NCI-H510A (cell line): Measurements from ENCODE around the gene LYPLAL1.

Experiments used
- DNase-seq: peaks from one replicate; lab custom pipeline; 2025; lab: John Stamatoyannopoulos, UW

Gene LYPLAL1

GRCh38 chr1:219173758-219174459 is at the start of gene LYPLAL1:
Gene LYPLAL1 (plus strand): TSS chr1:219173878. CDS start chr1:219173891, 13 bp downstream.
- peak; percentile 78 for DNase-seq

DNA sequence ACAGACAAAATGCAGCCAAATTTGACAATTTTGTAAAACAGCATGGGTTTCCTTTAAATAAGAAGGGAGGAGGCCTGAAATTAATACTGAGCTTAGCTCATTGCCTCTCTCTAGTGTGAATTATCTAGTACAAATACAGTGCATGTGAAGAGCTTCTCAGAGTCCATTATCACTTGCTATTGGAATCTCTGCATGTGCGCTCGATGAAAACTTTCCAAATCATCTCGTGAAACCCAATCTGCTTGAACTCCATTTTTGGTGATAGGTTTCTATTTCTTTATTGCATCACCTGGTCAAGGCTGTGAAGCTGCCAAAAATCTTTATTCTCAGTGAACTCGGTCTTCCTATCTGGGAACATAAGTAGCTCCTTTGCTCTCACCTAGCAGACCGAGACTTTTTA is 49.5 kb upstream of the LYPLAL1 start:
- no peak for DNase-seq

DNA sequence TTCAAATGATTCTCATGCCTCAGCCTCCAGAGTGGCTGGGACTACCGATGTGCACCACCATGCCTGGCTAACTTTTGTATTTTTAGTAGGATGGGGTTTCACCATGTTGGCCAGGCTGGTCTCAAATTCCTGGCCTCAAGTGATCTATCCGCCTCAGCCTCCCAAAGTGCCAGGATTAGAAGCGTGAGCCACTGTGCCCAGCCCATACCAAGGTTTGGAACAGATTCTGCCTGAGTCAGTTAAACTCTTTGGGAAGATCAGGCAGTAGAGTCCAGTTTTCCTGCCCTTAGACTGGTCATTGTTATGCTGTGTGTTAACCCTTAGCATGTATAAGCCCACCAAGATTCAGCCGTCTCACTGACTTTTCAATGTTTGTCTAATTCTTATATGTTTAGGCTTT is 48.3 kb upstream of the LYPLAL1 start:
- no peak for DNase-seq

GRCh38 chr1:219126377-219126776 is 47.3 kb upstream of the LYPLAL1 start:
- DNase-seq, result no peak

DNA sequence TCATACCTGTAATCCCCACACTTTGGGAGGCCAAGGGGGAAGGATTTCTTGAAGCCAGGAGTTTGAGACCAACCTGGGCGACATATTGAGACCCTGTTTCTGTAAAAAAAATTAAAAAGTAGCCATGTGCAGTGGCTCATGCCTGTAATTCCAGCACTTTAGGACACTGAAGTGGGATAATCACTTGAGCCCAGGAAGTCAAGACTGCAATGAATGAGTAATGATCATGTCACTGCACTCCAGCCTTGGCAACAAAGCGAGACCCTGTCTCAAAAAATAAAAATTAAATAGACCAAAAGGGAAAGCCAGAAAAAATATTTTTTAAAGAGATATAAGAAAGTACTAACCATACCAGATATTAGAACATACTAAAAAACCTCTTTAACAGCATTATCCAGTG is 44.7 kb upstream of the LYPLAL1 start:
- no peak for DNase-seq

- DNase-seq, result no peak
Measured at GRCh38 chr1:219130366-219130935, 43.2 kb upstream of the LYPLAL1 start.

DNA sequence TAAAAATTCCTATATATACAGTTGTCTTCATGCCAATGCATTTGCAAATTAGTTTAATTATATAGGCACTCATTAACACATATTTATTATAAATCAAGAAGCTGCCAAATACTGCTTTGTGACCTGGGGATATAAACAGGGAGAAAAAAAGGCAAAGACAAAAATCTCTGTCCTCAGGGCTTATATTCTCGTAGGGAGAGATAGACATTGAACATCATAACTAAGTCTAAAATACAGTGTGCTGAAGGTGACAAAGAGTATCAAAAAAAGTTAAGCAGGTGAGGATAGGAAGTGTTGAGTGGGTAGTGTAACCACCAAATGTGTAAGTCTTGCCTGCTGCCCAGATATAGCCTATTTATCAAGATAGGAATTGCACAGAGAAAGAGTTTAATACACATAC is 40.7 kb upstream of the LYPLAL1 start:
- no peak for DNase-seq

DNA sequence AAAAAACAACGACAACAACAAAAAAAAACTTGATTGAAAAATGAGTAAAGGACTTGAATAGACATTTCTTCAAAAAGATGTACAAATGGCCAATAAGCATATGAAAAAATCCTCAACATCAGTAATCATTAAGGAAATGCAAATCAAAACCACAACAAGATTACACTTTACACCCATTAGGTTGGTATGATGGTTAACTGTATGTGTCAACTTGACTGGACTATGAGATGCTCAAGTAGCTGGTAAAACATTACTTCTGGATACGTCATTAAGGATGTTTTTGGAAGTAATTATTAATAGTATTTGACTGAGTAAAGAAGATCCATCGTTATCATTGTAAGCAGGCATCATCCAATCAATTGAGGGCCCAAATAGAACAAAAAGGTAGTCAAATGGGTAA is 34.9 kb upstream of the LYPLAL1 start:
- DNase-seq, result no peak

- DNase-seq, result no peak
Measured at GRCh38 chr1:219140303-219140877, 33.3 kb upstream of the LYPLAL1 start.

DNA sequence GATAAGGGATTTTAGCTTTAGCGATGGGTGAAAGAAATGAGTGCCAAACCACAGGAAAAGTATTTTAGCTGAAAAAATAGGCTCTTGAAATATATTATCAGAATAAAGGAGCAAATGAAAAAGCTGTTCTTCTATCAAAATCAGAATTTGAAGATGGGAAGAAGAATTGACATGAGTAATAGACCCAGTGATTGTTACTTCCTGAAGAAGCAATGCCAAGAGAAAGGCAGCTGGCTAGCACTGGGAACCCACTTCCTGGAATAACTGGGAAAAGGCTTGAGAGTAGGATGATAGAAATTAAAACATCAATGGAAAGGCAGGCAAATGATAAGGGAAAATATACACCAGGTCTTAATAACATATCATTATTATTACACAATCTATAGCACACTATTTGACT is 29.9 kb upstream of the LYPLAL1 start:
- DNase-seq, result no peak

GRCh38 chr1:219144658-219145315 is 28.9 kb upstream of the LYPLAL1 start:
- DNase-seq, result no peak

DNA sequence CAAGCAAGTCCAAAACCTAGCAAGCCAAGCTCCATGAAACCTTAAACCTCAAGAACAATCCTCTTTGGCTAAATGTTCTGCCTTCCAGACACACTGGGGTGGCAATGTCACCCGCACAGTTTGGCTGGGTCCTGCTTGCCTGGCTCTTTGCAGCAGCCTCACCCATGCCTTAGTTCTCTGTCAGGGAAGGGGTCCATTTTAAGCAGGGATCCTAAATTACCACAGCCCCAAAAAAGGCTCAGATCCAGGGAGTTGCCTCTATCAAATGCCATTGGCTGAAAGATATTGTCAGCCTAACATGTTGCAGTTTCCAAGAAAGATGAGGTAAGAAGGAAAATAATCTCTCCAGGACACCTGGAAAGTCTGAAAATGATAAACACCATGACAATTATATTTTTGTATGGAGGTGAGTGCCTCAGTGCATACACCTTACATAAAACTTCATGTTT is 26.1 kb upstream of the LYPLAL1 start:
- no peak for DNase-seq

DNA sequence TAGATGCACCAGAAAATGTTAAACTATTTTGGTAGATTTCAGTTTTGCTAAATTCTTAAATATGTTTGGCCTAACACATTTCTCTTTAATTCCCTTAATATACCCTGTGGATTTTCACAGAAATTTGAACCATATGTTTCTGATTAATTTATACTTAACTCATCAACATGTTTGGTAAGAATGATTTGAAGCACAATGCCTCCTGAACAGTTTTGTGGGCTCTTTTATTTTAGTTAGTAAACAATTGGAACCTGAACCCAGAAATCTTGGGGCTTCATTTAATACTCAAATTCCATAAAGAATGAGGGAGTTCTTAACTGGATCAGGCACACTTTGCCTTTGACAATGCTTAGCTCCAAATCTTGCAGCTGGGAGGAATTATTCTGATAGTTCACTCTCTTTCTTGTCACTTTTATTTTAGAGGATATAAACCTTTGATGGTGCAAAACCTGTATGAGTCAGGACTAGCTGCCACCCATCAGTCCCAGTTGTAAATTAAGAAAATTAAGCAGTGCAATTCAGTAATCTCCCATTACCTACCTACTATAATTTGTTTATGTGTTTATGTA is 24.6 kb upstream of the LYPLAL1 start:
- DNase-seq, result no peak

DNA sequence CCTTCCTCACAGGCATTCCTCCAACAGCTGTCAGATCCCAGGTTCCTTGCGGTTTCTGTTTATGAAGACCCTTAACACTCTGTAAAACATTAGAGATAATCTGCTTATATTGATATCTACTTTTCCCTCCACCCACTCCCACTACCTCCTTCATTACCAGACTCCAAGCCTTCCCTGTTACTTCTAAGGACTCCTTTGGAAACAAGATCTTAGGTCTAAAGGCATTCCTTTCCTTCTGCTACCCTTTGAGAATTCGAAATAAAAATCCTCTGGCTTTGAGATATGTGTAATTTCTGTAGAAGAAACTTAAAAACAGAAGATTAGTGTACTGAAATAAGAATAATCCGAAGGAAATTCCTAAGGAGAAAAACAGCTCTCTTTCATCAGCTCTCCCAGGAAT is 23.7 kb upstream of the LYPLAL1 start:
- no peak for DNase-seq

- DNase-seq, result no peak
Measured at GRCh38 chr1:219150913-219151312, 22.8 kb upstream of the LYPLAL1 start.

- DNase-seq, result no peak
Measured at GRCh38 chr1:219151467-219151866, 22.2 kb upstream of the LYPLAL1 start.

GRCh38 chr1:219152751-219153150 is 20.9 kb upstream of the LYPLAL1 start:
- DNase-seq, result no peak

GRCh38 chr1:219153723-219154122 is 20.0 kb upstream of the LYPLAL1 start:
- no peak for DNase-seq

GRCh38 chr1:219155135-219155534 is 18.5 kb upstream of the LYPLAL1 start:
- no peak for DNase-seq

DNA sequence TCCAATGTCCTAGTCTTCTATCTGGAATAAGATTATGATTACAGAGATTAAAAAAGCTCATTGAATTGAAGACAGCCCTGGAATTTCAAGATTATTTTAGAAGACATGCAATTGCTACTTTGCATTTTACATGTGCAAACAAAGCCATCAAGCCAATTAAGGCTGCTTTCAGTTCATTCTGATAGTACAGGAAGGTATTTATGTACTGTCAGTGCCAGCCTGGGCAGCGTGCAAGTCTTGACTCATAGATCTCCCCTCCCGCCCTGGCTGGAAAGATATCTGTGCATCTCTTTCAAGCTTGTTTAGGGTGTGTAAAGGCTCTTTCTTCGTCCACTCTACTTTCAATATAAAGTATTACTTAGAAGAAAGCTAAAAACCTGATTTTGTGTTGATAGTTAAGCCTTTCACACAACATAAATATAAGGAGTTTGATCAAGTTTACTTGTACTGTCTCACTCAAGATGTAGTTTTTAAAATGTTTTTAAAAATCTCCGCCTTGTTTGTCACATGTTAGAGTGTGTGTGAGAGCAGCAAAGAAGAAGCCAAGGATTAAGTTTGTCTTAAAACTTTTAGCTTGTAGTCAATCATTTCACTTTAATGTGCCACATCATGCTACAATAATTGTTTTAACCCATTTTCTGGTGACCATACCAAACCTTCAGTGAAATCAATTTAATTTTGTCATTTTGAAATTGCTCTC is 13.6 kb upstream of the LYPLAL1 start:
- DNase-seq, result no peak

DNA sequence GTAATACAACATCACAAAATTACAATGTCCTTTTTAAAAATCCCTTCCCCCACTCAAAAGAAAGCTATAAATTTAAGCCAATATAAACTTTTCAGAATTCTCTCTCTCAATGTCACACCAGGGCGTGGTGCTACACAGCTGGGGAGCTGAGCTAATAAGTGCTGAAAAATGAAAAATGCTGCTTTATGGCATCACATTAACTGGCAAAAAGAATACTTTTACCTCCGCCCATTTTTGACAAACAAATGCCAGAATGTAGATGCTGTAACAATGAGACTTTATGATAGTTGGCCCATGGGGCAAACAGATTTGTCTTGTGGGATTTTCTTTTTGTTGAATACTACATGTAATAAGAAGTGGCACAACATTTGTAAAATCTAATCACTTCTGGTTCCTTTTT is 12.7 kb upstream of the LYPLAL1 start:
- no peak for DNase-seq

- no peak for DNase-seq
Measured at GRCh38 chr1:219161371-219161770, 12.3 kb upstream of the LYPLAL1 start.
